Measurements from ENCODE around the gene CD33. TPM values are rescaled to one million over a fixed set of nuclear protein-coding genes. Genes with fewer than 3 reads are reported as not detected.
A peak's percentile ranks its signal among the peaks of the same experiment; 100 is the strongest.

Gene CD33
- total RNA-seq, 1 experiment from 2014 or later, result 0.31 TPM

- Mint-ChIP-seq H3K27me3 (ENCODE audit: low read depth) (no peaks in the 10 kb centered on the region; the same call in 1 of the 2 replicates), H3K9me3 (peaks cover 17% of the 10 kb centered on the region), H3K4me3 (no peak overlapping the region), H3K4me1 (peaks cover 14% of the 10 kb centered on the region), H3K27ac (no peak overlapping the region), H3K36me3 (peaks cover 3% of the 10 kb centered on the region; the same call in 1 of the 2 replicates)
- ATAC-seq (no peak), DNase-seq (ENCODE audit: low spot score) (no peak)
- POLR2A ChIA-PET, result no interaction called here
- CTCF ChIA-PET, result interaction anchor here (0.5 to 4.2 kb wide), 3 partner anchors 35 to 1813 kb away, joined by 3 to 85 read pairs (median 6); no protein-coding TSS in a partner anchor
- TF ChIP-seq MYBL2 (CRISPR knock-in tag; IDR thresholded peaks at IDR 0.05), result no peak
Measured at GRCh38 chr19:51257471-51257870, 32.6 kb downstream of the CD33 start.

GRCh38 chr19:51258165-51259160 lies 33.6 kb downstream of the CD33 start:
- H3K36me3 Mint-ChIP-seq, result peaks cover 3% of the 10 kb centered on the region; the same call in 1 of the 2 replicates
- peaks cover 17% of the 10 kb centered on the region for H3K9me3 Mint-ChIP-seq
- H3K4me1 Mint-ChIP-seq, result peaks cover 14% of the 10 kb centered on the region
- H3K27ac Mint-ChIP-seq, result no peak overlapping the region; the same call in 1 of the 2 replicates
- ChIA-PET CTCF (interaction anchor here (0.6 to 4.2 kb wide), 36 partner anchors 13 to 444 kb away, joined by 3 to 85 read pairs (median 4); partner anchors contain the start of gene CTU1), POLR2A (no interaction called here)
- no peak overlapping the region for H3K4me3 Mint-ChIP-seq
- ATAC-seq (no peak), DNase-seq (ENCODE audit: low spot score) (no peak)
- TF ChIP-seq GRHL2 (CRISPR knock-in tag; IDR thresholded peaks at IDR 0.05; ENCODE audit: insufficient replicate concordance, severe bottlenecking), result no peak
- no peak for TF ChIP-seq TEAD4 (CRISPR knock-in tag; IDR thresholded peaks at IDR 0.05)
- no peak for TF ChIP-seq ZNF671 (CRISPR knock-in tag; IDR thresholded peaks at IDR 0.05)
- no peak for TF ChIP-seq NR1H2 (CRISPR knock-in tag; IDR thresholded peaks at IDR 0.05)
- TF ChIP-seq AR (CRISPR knock-in tag; IDR thresholded peaks at IDR 0.05), result no peak
- no peak for TF ChIP-seq GABPB1 (CRISPR knock-in tag; IDR thresholded peaks at IDR 0.05)
- no peak for TF ChIP-seq ZNF121 (CRISPR knock-in tag; IDR thresholded peaks at IDR 0.05)
- TF ChIP-seq ZNF138 (CRISPR knock-in tag; conservative IDR thresholded peaks at IDR 0.05), result no peak
- no peak for TF ChIP-seq SP1 (CRISPR knock-in tag; conservative IDR thresholded peaks at IDR 0.05)
- TF ChIP-seq ZNF317 (CRISPR knock-in tag; IDR thresholded peaks at IDR 0.05; ENCODE audit: borderline replicate concordance, low read depth), result no peak
- no peak for TF ChIP-seq FOXK1 (CRISPR knock-in tag; IDR thresholded peaks at IDR 0.05)
- no peak for TF ChIP-seq FOXP4 (CRISPR knock-in tag; IDR thresholded peaks at IDR 0.05)
- TF ChIP-seq TEAD1 (CRISPR knock-in tag; IDR thresholded peaks at IDR 0.05), result no peak
- no peaks in the 10 kb centered on the region; the same call in 1 of the 2 replicates for H3K27me3 Mint-ChIP-seq (ENCODE audit: low read depth)

GRCh38 chr19:51259348-51260245 lies 34.7 kb downstream of the CD33 start:
- ChIA-PET CTCF (interaction anchor here (0.5 to 4.2 kb wide), 42 partner anchors 11 to 443 kb away, joined by 3 to 85 read pairs (median 4); partner anchors contain the start of gene CTU1), POLR2A (no interaction called here)
- H3K4me3 Mint-ChIP-seq, result no peak overlapping the region
- TF ChIP-seq CTCF (IDR thresholded peaks at IDR 0.05) (peak; percentile 52), JAZF1 (CRISPR knock-in tag; IDR thresholded peaks at IDR 0.05) (no peak)
- DNase-seq (ENCODE audit: low spot score) (peak; percentile 66), ATAC-seq (peak; percentile 65)
- no peak overlapping the region for H3K27ac Mint-ChIP-seq
- H3K36me3 Mint-ChIP-seq, result peaks cover 3% of the 10 kb centered on the region; the same call in 1 of the 2 replicates
- peaks cover 17% of the 10 kb centered on the region for H3K9me3 Mint-ChIP-seq
- peaks cover 3% of the 10 kb centered on the region; the same call in 1 of the 2 replicates for H3K27me3 Mint-ChIP-seq (ENCODE audit: low read depth)
- H3K4me1 Mint-ChIP-seq, result peaks cover 14% of the 10 kb centered on the region
